Stimulated activated CD8-positive, alpha-beta memory T cell treated with anti-CD3 and anti-CD28 coated beads, Interleukin-15, amount 100 ng/mL, for 48 hours (primary cell): ENCODE data around the gene IFRD1.
A peak's percentile ranks its signal among the peaks of the same experiment; 100 is the strongest.
"Not testable (repeated sequence)": the region's sequence is repeated elsewhere in the genome, so short reads cannot be mapped to it uniquely, and the experiment has no call there.

Source experiments
- DNase-seq, 2 donors: peaks; one replicate each; pipeline ENCODE4 v3.0.0-alpha.2; 2020; ENCODE audit warnings: low read depth in 2 of 2

IFRD1 gene

GRCh38 chr7:112442210-112442609 lies 8.1 kb upstream of the IFRD1 start:
- no peak for DNase-seq

- no peak for DNase-seq
Measured at GRCh38 chr7:112444505-112444904, 5.8 kb upstream of the IFRD1 start.

GRCh38 chr7:112446431-112446830 lies 3.8 kb upstream of the IFRD1 start:
- DNase-seq = no peak

- DNase-seq = no peak
Measured at GRCh38 chr7:112447406-112447805, 2.9 kb upstream of the IFRD1 start.

DNA sequence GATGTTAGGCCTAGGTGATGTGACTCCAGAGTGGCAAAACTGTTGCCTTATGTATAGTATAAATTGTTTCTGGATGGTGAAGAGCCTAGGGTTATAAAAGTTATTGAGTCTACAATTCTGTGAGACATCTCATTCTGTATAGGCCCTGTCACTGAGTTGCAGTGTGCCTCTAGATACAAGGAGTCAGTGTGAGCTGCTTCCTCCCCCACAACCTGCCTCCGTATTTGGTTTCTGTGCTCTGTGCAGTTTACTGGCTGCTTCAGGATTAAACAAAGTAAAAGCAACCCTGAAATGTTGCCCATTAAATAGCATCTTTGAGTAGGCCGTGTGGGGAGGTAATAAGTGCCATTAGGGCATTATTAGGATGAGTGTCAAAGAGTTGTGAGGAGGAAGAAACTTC lies 1.9 kb upstream of the IFRD1 start:
- no peak for DNase-seq

GRCh38 chr7:112448891-112449290 lies 1.4 kb upstream of the IFRD1 start:
- no peak for DNase-seq

- peak; percentile 18 to 35 for DNase-seq
Measured at GRCh38 chr7:112449353-112449752, 907 bp upstream of the IFRD1 start.

- DNase-seq = peak; percentile 73 to 81
Measured at GRCh38 chr7:112450807-112451761, 824 bp downstream of the IFRD1 start.

GRCh38 chr7:112452102-112452888 lies 2.0 kb downstream of the IFRD1 start:
- DNase-seq = no peak

DNA sequence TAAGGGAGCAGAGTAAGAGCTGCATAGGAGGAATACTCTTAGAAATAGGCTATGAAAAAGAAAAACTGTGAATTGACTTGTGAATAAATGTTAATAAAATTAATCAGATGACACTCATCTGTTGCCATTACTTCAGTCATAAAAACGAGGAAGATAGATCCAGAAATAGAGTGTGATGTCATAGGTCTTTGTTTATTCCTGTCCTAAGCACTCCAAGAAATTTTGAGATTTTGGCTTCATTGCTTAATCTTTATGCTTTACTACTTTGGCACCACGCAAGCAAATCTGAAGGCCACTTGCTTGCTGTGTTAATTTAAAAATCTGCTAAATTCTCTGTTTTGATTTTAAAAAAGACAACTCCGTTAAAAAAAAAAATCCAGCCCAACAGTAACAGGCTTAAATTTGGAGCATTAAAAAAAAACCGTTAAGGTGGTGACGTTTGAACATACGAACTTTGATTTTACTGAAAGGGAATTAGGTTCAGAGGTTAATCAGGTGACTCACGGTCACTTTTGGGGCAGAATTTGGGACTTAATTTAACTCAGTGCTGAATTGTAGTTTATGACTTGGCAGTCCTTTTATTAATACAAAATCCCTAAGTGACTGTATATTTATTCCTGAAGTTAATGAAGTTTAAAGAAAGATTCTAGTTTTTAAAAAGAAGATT lies 3.4 kb downstream of the IFRD1 start:
- no peak for DNase-seq

DNA sequence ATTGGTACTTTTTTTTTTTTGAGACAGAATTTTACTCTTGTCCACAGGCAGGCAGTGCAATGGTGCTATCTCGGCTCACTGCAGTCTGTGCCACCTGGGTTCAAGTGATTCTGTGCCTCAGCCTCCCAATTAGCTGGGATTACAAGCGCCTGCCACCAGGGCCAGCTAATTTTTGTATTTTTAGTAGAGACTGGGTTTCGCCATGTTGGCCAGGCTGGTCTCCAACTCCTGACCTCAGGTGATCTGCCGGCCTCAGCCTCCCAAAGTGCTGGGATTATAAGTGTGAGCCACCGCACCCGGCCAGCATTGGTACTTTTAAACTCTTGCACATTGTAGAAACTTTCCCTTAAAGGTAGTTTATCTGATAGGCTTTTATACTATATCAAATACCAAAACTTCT lies 3.9 kb downstream of the IFRD1 start:
- not testable (repeated sequence) for DNase-seq

DNA sequence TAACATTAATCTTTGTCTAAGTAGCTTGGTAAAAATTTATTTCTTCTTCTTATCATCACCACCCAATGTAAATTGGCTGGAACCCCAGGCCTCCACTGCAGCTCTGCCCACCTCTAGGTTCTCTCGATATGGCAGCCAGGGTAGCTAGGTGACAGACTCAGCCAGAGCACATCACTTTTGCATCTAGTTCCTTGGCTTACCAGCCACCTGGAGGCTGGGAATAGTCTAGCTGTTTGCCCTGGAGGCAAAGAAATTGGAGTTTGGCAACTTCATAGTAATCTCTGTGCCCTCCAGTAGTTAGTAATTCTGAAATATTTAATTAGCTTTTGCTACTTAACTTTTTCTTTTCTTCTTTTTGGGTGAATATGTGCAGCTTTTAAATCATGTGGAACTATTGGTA lies 9.4 kb downstream of the IFRD1 start:
- DNase-seq = no peak

- no peak for DNase-seq
Measured at GRCh38 chr7:112462236-112462635, 12.0 kb downstream of the IFRD1 start.

GRCh38 chr7:112467867-112468266 lies 17.6 kb downstream of the IFRD1 start:
- no peak for DNase-seq

DNA sequence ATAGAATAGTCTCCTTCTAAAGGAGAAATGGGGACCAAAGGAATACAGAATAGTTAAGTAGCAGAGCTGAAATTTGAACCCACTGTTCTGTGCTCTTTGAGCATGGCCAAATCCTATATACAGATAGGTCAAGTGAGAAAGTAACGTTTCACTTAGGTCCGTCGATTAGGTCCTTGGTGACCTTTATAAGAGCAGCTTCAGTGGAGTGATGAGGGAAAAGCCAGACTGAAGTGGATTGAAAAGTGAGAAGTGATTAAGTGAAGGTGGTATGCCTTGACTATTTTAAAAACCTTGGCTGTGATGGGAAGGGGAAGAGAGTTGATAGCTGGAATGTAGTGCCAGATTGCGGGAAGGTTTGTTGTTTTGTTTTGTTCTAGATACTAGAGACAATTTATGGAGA lies 19.9 kb downstream of the IFRD1 start:
- DNase-seq = no peak

- DNase-seq = no peak
Measured at GRCh38 chr7:112476390-112477052, 26.3 kb downstream of the IFRD1 start.

DNA sequence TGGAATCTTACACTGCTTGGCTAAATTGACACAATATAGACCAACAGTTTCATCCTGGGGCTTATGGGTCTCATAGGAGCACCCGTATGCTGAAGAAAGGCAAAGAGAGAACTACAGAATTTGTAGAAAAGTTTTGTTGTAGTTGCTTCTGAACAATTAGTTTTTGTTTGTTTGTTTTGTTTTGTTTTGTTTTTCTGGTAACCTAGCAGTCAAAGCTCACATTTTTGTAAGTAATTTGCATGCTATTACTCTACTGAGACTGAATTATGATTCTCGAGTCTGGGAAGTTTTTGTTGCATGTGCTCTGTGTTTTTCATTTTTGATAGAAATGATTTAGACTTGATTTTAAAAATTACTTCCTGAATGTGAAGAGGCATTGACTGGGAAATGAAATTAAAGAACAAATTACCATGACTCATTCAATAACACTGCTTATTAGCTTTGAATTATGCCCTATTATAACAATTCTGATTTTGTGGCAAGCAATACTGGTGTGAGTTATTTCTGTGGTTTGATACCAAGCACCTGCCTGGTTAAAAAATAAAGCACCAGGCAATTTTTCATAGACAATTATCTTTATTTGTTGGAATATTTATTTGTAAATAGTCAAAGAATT lies 31.0 kb downstream of the IFRD1 start:
- DNase-seq = no peak

- no peak for DNase-seq
Measured at GRCh38 chr7:112481833-112482670, 31.8 kb downstream of the IFRD1 start.

DNA sequence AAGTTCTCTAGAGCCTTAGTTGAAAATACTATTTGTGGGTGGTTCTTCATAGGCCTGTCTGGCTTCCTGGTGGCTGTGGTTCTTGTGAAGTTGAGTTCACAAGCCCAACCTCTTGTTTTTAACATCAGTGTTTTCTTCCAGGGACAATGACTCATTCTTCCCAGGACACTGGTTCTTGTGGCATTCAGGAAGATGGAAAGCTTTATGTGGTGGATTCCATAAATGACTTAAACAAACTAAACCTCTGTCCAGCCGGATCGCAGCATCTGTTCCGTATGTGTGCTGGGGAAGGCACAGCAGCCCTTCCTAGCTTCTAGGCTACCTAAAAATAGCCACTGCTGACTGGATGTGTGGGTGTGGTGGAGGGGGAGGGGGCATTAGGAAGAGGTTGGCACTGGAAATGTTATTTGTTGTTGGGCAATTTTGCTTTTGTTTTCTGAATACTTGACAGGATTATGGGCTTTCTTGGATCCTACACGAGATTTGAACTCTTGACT lies 34.5 kb downstream of the IFRD1 start:
- no peak for DNase-seq

DNA sequence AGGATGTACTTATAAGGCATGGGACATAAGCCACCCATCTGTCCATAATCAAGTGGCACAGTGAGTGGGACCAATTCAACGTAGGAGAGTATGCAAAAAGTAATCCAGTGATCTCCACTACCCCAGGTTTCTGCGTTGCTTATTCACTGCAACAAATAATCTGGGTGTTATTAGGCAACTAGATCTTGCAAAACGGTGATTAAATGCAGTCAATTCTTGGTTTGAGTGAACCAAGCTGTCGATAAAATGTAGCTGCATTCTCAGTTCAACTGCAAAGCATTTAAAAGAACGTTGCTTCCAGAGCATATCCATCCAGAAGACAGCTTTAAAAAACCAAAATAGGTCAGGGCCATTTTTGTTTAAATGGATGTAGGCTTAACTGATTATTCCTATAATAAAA lies 35.5 kb downstream of the IFRD1 start:
- no peak for DNase-seq
